GM19438 (cell line): ENCODE measurements around the gene SP2.

ENCODE experiments used
- ATAC-seq: cut with Tn5 transposase; IDR thresholded peaks from one replicate; pipeline ENCODE4 v1.9.1; 2021; ENCODE audit warnings: low read depth; ENCODE audit not compliant: unreplicated experiment

Gene SP2

GRCh38 chr17:47869114-47869513, 26.9 kb upstream of the SP2 start:
- ATAC-seq: no peak

GRCh38 chr17:47870056-47870455, 26.0 kb upstream of the SP2 start:
- ATAC-seq: no peak

GRCh38 chr17:47871048-47871447, 25.0 kb upstream of the SP2 start:
- ATAC-seq: no peak

- no peak for ATAC-seq
Observed at GRCh38 chr17:47872019-47872650, 23.9 kb upstream of the SP2 start.

GRCh38 chr17:47872651-47873161, 23.3 kb upstream of the SP2 start:
- no peak for ATAC-seq

- no peak for ATAC-seq
Observed at GRCh38 chr17:47873200-47874090, 22.6 kb upstream of the SP2 start.

- ATAC-seq: no peak
Observed at GRCh38 chr17:47875011-47875985, 20.7 kb upstream of the SP2 start.

GRCh38 chr17:47877368-47878034, 18.5 kb upstream of the SP2 start:
- no peak for ATAC-seq

GRCh38 chr17:47878203-47879027, 17.6 kb upstream of the SP2 start:
- no peak for ATAC-seq

- ATAC-seq: no peak
Observed at GRCh38 chr17:47879028-47879585, 16.9 kb upstream of the SP2 start.

GRCh38 chr17:47879776-47880454, 16.1 kb upstream of the SP2 start:
- no peak for ATAC-seq

GRCh38 chr17:47882247-47882646, 13.8 kb upstream of the SP2 start:
- ATAC-seq: no peak

- ATAC-seq: no peak
Observed at GRCh38 chr17:47882695-47883588, 13.1 kb upstream of the SP2 start.

GRCh38 chr17:47883589-47884426, 12.2 kb upstream of the SP2 start:
- ATAC-seq: no peak

GRCh38 chr17:47884427-47884740, 11.7 kb upstream of the SP2 start:
- no peak for ATAC-seq

- ATAC-seq: no peak
Observed at GRCh38 chr17:47884905-47885730, 10.9 kb upstream of the SP2 start.
